Dermis microvascular lymphatic vessel endothelial cell (primary cell): ENCODE measurements around the gene CLCNKB. TPM values are rescaled to one million over a fixed set of nuclear protein-coding genes. Genes with fewer than 3 reads are reported as not detected.

Experiments
- DNase-seq, 2 donors: peaks; one replicate each; pipeline versions ENCODE4 v3.0.0 to v3.0.0-alpha.2; 2010; ENCODE audit warnings: low read depth in 2 of 2
- total RNA-seq: library from RNA; depleted of rRNA; stranded (reverse); fragments of >200 nt; gene quantifications from 2 replicates; pipeline ENCODE4 v1.2.1, GENCODE V29; 2014

Gene CLCNKB
- total RNA-seq, 1 donor from 2014 or later, result under 0.01 TPM

- DNase-seq, result no peak
Measured at GRCh38 chr1:16074217-16074616, 30.6 kb downstream of the CLCNKB start.

GRCh38 chr1:16075337-16076030 lies 31.9 kb downstream of the CLCNKB start:
- no peak for DNase-seq

- peak in 1 of 2 donors; percentile 66 for DNase-seq
Measured at GRCh38 chr1:16076031-16076864, 32.7 kb downstream of the CLCNKB start.

GRCh38 chr1:16076865-16077238 lies 33.3 kb downstream of the CLCNKB start:
- no peak for DNase-seq

GRCh38 chr1:16077406-16078245 lies 34.0 kb downstream of the CLCNKB start:
- no peak for DNase-seq

GRCh38 chr1:16078925-16079656 lies 35.5 kb downstream of the CLCNKB start:
- DNase-seq, result peak; percentile 46 to 75

- no peak for DNase-seq
Measured at GRCh38 chr1:16080422-16081150, 37.0 kb downstream of the CLCNKB start.

GRCh38 chr1:16081636-16082035 lies 38.1 kb downstream of the CLCNKB start:
- DNase-seq, result no peak

- peak; percentile 48 to 66 for DNase-seq
Measured at GRCh38 chr1:16082283-16083038, 38.9 kb downstream of the CLCNKB start.

- no peak for DNase-seq
Measured at GRCh38 chr1:16083486-16083885, 39.9 kb downstream of the CLCNKB start.

- DNase-seq, result no peak
Measured at GRCh38 chr1:16085522-16085921, 41.9 kb downstream of the CLCNKB start.

- no peak for DNase-seq
Measured at GRCh38 chr1:16087733-16088132, 44.2 kb downstream of the CLCNKB start.

- no peak for DNase-seq
Measured at GRCh38 chr1:16088351-16088911, 44.8 kb downstream of the CLCNKB start.

- DNase-seq, result peak; percentile 54 to 91
Measured at GRCh38 chr1:16088996-16089395, 45.4 kb downstream of the CLCNKB start.

GRCh38 chr1:16090076-16090826 lies 46.7 kb downstream of the CLCNKB start:
- DNase-seq, result no peak

GRCh38 chr1:16091296-16091695 lies 47.7 kb downstream of the CLCNKB start:
- no peak for DNase-seq

GRCh38 chr1:16092097-16092922 lies 48.7 kb downstream of the CLCNKB start:
- no peak for DNase-seq
